ENCODE data around the gene PRUNE2. TPM values are rescaled to one million over a fixed set of nuclear protein-coding genes. Genes with fewer than 3 reads are reported as not detected.
A peak's percentile ranks its signal among the peaks of the same experiment; 100 is the strongest.
"Not testable (repeated sequence)": the region's sequence is repeated elsewhere in the genome, so short reads cannot be mapped to it uniquely, and the experiment has no call there.

The PRUNE2 gene, protein sequence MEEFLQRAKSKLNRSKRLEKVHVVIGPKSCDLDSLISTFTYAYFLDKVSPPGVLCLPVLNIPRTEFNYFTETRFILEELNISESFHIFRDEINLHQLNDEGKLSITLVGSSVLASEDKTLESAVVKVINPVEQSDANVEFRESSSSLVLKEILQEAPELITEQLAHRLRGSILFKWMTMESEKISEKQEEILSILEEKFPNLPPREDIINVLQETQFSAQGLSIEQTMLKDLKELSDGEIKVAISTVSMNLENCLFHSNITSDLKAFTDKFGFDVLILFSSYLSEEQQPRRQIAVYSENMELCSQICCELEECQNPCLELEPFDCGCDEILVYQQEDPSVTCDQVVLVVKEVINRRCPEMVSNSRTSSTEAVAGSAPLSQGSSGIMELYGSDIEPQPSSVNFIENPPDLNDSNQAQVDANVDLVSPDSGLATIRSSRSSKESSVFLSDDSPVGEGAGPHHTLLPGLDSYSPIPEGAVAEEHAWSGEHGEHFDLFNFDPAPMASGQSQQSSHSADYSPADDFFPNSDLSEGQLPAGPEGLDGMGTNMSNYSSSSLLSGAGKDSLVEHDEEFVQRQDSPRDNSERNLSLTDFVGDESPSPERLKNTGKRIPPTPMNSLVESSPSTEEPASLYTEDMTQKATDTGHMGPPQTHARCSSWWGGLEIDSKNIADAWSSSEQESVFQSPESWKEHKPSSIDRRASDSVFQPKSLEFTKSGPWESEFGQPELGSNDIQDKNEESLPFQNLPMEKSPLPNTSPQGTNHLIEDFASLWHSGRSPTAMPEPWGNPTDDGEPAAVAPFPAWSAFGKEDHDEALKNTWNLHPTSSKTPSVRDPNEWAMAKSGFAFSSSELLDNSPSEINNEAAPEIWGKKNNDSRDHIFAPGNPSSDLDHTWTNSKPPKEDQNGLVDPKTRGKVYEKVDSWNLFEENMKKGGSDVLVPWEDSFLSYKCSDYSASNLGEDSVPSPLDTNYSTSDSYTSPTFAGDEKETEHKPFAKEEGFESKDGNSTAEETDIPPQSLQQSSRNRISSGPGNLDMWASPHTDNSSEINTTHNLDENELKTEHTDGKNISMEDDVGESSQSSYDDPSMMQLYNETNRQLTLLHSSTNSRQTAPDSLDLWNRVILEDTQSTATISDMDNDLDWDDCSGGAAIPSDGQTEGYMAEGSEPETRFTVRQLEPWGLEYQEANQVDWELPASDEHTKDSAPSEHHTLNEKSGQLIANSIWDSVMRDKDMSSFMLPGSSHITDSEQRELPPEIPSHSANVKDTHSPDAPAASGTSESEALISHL (N-terminal part only)
- 1.3 TPM for total RNA-seq

DNA sequence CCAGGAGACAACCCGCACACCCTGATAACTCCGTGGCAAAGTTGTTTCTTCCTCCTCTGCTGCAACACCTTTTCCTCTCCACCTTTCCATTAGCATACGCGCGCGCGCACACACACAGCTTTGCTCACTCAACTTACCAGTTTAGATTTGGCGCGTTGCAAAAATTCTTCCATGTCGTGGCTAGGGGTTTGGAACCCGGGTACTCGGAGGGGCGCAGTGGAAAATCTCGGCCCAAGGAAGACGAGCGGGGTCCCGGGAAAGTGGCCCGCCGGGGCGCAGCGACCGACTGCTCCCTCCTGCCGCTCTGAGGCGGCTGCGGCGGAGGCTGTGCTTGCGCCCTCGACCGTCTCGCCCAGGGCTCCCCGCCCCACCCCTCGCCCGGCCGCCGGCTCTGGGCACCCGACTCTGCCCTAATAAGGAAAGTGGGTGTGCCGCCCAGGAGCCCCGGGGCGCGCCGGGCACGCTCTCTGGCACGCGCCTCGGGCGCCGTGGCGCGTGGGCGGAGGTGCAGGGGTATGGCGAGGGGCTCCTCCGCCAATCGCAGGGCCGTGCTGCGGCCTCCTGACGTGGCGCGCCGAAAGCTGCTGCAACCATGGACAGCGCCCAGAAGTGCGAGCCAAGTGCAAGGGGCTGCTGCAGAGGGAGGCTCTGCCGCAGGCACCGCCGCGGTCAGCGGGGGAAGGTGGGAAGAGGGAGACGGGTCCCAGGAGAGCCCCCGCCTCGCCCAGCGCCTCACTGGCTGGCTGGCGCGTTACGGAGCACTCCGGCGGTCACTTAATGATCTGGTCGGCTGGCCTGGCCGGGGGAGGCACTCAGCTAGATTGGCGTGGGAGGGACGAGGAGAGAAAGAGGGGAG lies at the start of gene PRUNE2:
TSS of gene PRUNE2 (minus strand) at position 324 of the 856 bp plus-strand sequence. CDS start at position 173, 151 bp downstream.
- peak in 2 of 3 donors; percentile 75 to 85 for DNase-seq (ENCODE audit: low read depth in 2 of 3, low spot score in 2 of 3)

DNA sequence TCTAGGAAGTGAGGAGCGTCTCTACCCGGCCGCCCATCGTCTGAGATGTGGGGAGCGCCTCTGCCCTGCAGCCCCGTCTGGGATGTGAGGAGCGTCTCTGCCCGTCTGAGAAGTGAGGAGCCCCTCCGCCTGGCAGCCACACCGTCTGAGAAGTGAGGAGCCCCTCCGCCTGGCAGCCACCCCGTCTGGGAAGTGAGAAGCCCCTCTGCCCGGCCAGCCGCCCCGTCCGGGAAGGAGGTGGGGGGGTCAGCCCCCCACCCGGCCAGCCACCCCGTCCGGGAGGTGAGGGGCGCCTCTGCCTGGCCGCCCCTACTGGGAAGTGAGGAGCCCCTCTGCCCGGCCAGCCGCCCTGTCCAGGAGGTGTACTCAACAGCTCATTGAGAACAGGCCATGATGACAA lies 49.5 kb upstream of the PRUNE2 start:
- not testable (repeated sequence) for DNase-seq (ENCODE audit: low read depth in 2 of 3, low spot score in 2 of 3)

DNA sequence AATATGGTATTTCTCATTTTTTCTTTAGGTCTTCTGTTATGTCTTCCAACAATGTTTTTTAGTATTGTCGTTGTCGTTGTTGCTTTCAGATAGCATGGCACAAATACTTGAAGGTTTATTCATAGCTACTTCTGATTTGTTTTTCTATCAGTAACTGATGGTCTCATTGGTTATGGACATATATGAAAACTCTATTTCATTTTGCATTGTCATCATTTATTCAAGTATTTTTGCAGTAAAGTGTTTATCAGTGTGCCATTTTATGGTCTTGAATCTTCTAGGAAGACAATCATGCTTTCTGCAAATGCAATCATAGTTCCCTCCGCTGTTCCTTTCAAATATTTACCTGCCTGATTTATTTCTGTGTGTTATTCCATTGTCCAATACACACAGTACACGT lies 44.0 kb upstream of the PRUNE2 start:
- DNase-seq (ENCODE audit: low read depth in 2 of 3, low spot score in 2 of 3), result no peak

DNA sequence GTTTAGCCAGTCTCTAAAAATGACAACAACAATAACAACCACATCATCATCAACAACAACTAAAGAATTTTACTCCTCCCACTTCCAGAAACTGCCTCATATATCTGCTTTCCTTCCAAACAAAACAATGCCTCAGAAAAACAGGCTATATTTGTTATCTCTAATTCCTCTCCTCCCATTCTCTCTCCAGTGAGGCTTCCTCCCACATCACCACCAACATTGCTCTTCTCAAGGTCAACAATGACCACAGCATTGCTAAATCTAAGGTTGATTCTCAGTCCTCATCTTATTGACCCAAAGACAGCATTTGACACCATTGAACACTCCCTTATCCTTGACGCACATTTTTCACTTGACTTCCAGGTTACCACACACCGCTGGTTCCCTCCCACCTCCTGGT lies 38.1 kb upstream of the PRUNE2 start:
- no peak for DNase-seq (ENCODE audit: low read depth in 2 of 3, low spot score in 2 of 3)

DNA sequence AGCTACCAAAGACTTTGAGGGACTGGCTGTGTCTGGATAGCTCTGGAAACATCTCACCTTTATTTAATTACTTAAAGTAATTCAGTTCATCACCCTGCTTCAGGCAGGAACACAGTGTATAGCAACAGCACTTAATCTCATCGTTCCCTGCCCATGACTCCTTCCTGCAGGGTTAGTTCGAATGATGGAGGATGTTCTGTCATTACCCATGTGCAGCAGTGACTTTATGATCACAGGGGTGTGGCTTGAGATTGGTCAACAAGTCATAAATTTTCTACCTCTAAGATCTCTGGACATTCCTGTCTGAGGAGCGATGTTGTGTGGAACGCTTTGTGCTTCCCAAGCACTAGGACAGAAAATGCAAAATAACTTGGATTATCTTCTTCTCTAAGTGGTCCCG lies 37.1 kb upstream of the PRUNE2 start:
- no peak for DNase-seq (ENCODE audit: low read depth in 2 of 3, low spot score in 2 of 3)

DNA sequence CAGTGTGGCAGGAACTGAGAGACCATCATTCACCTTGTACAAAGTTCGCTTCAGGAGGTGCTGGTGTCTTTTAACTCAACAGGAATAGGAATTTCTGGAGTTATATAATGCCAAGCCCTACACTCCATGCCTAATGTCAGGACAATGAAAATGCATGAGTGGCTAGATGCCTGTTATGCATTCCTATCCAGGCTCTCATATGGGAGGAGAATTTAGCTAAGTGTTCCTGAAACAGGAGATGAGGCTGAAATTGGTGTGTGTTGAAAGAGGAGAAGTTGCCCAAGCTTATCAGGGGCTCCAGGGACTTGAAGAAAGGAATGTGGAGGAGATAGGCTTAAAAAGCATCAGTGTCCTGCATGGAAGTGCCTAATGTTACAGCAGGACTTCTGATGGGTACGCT lies 26.8 kb upstream of the PRUNE2 start:
- no peak for DNase-seq (ENCODE audit: low read depth in 2 of 3, low spot score in 2 of 3)

DNA sequence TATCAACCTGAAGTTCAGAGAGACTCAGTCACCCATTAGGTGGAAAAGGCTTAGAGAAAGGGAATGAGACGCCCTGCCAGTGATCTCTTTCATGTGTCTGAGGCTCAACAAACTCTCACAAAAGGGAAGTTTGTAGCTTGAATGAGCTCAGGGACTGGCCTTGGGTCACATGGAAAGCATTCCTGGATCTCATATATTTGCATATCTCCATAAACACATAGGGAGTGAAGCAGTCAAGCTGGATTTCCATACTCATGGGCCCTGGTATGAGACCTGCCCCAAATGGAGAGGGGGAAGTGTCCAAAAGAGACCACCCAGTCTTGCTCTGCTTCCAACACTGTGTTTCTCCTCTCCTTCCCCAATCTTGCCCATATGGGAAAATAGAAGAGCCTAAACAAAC lies 26.4 kb upstream of the PRUNE2 start:
- DNase-seq (ENCODE audit: low read depth in 2 of 3, low spot score in 2 of 3), result no peak

DNA sequence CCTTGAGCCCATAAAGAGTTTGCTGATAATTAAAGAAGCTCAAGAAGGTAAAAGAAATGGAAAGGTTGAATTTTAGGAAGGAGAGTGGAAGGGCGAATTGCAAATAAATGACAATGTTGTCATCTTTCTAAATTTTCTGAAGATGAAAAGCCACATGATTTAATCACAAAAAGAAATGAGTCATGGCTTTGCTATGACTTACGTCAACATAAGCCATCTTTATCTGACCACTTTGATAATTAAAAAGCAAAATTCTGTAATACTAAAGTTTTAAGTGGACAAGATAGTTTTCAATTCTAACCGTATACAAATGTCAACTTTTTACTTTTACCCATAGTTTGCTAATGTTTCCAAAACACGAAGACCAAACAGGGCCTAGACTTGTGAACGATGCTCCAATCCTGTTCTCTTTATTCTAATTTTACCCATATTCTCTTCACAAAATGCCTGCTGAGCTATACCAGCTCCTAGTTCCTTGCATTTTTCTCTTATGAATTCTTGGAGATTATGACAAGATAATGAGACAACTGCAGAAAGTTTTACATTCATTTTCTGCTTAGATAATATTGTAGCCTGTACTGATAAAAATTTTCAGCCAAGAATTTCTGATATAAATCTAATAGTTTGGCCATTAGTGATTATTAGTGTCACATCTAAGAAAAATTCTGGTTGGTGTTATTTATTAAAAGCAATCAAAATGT lies 21.8 kb upstream of the PRUNE2 start:
- no peak for DNase-seq (ENCODE audit: low read depth in 2 of 3, low spot score in 2 of 3)

DNA sequence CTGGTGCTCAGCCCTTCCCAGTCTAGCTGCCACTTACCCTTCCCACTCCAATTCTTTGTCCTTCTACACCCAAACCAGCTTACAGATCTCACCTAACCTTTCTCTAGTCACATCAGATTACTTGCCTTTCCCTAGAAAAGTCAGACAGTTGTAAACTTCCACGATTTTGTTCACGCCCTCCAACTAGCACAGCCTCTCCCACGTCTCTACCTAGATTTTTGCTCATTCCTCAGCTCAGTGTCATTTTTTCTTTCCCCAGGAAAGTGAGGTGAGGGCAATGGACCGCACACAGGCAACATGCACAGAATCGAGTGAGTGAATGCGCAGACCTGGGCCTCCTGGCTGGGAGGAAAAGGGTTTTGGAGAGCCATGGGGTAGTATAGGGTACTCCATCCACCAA lies 20.9 kb upstream of the PRUNE2 start:
- DNase-seq (ENCODE audit: low read depth in 2 of 3, low spot score in 2 of 3), result no peak

DNA sequence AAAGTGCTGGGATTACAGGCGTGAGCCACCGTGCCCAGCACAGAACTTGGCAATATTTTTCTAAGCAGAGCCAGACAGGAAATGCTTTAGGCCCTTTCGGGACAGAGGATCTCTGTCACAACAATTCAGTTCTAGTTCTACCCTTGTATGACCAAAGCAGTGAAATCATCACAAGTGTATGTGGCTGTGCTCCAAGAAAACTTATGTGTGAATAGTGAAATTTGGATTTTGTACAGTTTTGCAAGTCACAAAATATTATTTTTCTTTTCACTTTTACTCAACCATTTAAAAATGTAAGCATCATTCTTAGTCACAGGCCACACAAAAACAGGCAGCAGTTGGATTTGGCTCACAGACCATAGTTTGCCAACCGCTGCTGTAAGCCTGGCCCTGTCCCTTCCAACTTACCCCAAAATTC lies 20.4 kb upstream of the PRUNE2 start:
- no peak for DNase-seq (ENCODE audit: low read depth in 2 of 3, low spot score in 2 of 3)

DNA sequence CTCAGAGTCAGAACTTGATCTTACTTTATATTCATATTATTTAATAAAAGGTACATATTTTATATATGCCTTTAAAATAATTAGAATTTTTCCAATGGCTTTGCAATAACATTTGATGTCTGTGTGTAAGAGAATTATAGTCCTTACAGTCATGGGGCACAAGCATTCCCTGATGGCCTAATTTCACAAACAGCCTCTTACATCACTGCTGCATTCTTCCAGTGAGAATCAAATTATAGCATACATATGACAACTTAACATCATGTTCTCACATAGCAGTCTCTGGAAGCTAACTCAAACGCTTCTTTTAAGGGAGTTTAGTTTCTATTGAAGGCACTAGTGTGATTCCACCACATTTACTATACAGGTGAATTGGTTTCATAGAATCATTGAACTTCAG lies 15.3 kb upstream of the PRUNE2 start:
- DNase-seq (ENCODE audit: low read depth in 2 of 3, low spot score in 2 of 3), result no peak

DNA sequence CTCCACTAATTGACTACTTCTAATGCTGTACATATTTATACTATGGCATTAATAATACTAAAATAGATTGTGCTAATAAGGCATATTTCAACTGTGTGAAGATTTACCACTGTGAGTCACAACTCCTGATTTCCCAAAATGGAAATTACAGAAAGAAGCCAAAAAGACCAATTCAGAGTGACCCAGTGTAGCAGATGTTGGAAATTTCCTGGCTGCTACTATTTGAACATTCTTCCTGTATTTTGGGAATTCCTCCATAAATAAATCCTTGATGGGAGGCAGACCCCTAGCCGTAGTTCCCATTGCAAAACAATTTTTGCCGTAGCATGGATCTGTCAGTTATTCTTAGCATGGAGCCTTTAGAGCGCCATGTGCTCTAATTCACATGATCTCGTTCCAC lies 11.4 kb upstream of the PRUNE2 start:
- no peak for DNase-seq (ENCODE audit: low read depth in 2 of 3, low spot score in 2 of 3)

DNA sequence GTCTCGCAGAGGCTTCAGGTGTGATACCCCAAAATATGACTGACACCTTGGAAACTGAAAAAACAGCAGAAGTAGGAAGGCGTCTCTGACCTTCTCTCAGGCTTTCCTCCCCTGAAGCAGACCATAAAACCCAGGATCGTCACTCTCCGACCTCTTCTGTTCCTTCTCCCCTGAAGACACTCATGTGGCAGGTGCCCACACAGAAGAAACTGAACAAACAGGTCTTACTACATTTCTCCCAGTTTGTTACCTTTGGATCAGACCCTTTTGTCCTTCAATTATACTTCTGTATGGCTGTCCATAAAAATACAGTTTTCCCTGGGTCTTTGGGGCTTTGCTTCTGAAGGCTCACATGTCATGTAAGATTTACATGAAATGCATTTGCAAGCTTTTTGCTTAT lies 10.3 kb upstream of the PRUNE2 start:
- no peak for DNase-seq (ENCODE audit: low read depth in 2 of 3, low spot score in 2 of 3)

DNA sequence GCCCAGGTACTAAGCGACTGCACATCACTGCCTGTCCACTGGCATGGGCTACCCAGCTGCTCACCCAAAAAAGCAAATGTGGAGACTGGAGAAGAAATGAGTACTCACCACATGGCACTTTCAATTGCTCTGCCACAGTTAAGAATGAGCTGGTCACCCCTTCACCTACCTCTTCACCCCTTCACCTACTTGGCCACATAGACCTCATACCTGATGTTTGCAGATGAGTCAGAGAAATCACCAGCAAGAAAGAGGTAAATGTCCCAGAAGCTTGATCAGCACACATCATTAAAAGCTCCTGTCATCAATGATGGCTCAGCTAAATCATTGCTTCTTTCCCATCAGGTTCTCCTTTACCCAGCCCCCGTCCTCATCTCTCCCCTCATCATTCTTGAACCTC lies 7.6 kb upstream of the PRUNE2 start:
- DNase-seq (ENCODE audit: low read depth in 2 of 3, low spot score in 2 of 3), result no peak

DNA sequence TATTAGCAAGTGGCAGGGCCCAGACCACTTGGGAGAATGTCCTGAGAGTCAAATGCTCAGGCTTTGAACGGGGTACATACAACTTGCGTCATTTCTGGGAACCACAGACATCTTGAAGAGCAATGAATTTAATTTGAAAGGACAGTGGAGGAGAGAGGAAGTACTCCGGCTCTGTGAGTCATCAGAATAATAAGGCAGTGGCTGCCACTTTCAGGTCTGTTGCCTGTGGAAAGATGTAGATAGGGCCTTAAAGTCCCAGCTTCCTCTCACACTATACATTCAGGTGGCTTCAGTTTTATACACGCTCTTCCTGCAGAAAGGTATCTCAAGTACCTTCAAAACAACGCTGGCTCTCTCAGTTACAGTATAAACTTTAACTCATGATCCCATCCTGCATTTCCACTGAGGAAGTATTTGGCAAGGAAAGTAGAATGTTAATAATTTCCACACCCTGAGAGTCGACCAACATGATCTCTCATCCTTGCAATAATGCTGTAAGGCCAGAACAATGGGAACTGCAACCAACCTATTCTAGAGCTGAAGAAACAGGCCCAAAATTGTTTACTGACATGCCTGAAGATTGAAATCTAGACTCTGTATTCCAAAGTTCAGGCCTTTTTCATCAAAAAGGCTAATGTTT lies 6.8 kb upstream of the PRUNE2 start:
- DNase-seq (ENCODE audit: low read depth in 2 of 3, low spot score in 2 of 3), result peak in 2 of 3 donors; percentile 57 to 71

DNA sequence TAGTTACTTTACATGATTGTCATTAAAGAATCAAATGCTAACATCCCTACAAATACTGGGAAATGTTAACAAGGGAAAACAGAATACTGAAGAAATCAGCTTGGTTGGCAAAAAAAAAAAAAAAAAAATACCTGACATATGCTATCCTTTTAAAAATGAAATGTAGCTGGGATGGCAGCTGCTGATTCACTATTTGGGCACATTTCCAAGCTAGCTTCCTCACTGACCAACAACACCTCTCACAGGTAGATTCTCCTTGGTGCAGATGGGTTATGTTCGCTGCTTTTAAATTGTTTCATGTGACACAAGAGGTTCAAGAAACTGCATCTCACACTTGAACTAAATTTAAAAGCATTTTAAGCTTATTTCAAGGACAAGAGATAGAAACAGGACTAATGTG lies 6.1 kb upstream of the PRUNE2 start:
- DNase-seq (ENCODE audit: low read depth in 2 of 3, low spot score in 2 of 3), result no peak

DNA sequence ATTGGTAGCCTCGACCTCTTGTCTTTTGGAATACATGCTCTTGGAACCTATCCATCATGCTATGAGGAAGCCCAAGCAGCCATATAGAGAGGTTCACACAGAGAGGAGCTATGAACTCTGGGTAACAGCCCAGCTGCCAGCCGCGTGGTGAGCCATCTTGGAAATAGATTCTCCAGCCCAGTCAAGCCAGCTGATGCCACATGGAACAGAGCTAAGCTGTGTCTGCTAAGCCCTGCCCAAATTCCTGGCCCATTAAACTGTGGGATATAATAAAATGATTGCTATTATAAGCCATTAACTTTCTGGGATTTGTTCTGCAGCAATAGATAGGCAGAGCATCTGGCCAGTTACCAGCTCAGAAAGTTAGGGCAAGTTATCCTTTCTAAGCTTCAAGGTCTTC lies 4.9 kb upstream of the PRUNE2 start:
- no peak for DNase-seq (ENCODE audit: low read depth in 2 of 3, low spot score in 2 of 3)

DNA sequence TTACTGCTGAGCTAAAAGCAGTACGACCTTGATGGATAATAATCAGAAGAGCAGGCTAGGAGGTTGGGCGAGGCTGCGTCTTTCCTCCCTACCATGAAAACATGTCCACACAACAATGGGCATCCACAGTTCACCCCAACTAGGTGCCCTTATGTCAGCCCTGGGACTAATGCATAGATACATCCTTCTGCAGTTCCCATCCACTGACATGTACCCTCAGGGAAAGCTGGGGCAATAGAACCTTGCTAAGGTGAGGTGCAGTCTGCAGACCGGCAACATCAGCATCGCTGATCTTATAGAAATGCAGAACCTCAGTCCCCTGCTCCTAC lies 697 bp upstream of the PRUNE2 start:
- no peak for DNase-seq (ENCODE audit: low read depth in 2 of 3, low spot score in 2 of 3)

Measured in hematopoietic multipotent progenitor cell (in vitro differentiated cells).